ENCODE measurements around the gene SRSF12.
"Not testable (repeated sequence)": the region's sequence is repeated elsewhere in the genome, so short reads cannot be mapped to it uniquely, and the experiment has no call there.

GRCh38 chr6:89128256-89128671 lies 10.4 kb upstream of the SRSF12 start:
- TF ChIP-seq, protein P1, sequence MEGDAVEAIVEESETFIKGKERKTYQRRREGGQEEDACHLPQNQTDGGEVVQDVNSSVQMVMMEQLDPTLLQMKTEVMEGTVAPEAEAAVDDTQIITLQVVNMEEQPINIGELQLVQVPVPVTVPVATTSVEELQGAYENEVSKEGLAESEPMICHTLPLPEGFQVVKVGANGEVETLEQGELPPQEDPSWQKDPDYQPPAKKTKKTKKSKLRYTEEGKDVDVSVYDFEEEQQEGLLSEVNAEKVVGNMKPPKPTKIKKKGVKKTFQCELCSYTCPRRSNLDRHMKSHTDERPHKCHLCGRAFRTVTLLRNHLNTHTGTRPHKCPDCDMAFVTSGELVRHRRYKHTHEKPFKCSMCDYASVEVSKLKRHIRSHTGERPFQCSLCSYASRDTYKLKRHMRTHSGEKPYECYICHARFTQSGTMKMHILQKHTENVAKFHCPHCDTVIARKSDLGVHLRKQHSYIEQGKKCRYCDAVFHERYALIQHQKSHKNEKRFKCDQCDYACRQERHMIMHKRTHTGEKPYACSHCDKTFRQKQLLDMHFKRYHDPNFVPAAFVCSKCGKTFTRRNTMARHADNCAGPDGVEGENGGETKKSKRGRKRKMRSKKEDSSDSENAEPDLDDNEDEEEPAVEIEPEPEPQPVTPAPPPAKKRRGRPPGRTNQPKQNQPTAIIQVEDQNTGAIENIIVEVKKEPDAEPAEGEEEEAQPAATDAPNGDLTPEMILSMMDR (IDR thresholded peaks at IDR 0.05) = not testable (repeated sequence)
- not testable (repeated sequence) for TF ChIP-seq POLR2A (IDR thresholded peaks at IDR 0.05)

Data from testis (tissue), 2 donors.